ENCODE measurements around the gene OPTN. TPM values are rescaled to one million over a fixed set of nuclear protein-coding genes. Genes with fewer than 3 reads are reported as not detected.
"Not testable (repeated sequence)": the region's sequence is repeated elsewhere in the genome, so short reads cannot be mapped to it uniquely, and the experiment has no call there.

Gene OPTN
- total RNA-seq, 1 donor from 2014 or later, result 53.4 TPM

DNA sequence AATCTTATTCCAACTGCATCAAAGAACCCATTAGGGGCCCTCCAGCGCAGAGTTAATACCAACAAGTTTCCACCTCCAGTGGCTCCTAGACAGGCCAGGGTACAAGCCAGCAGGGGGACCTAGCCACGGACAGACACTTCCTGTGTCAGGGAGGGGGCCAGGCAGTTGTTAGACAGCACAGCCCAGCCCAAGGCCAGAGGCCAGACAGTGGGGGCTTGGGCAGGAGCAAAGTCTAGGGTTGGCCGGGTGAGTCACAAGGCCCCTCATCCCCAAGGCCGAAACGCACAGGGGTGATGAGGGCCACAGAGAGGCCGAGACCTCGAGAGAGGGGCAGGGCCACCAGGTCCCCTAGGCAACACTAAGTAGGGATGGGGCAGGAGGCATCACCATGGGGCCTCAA lies 19.3 kb upstream of the OPTN start:
- Histone ChIP-seq H3K36me3 (no peaks in the 10 kb centered on the region), H3K27ac (no peak overlapping the region), H3K4me1 (no peaks in the 10 kb centered on the region), H3K9me3 (peaks cover 40% of the 10 kb centered on the region), H3K27me3 (ENCODE audit: low read depth) (no peaks in the 10 kb centered on the region), H3K4me3 (no peak overlapping the region)
- no peak for ATAC-seq
- no peak for DNase-seq
- intact Hi-C loops (cut with DNase I), result no loop called here
- TF ChIP-seq, protein P1, sequence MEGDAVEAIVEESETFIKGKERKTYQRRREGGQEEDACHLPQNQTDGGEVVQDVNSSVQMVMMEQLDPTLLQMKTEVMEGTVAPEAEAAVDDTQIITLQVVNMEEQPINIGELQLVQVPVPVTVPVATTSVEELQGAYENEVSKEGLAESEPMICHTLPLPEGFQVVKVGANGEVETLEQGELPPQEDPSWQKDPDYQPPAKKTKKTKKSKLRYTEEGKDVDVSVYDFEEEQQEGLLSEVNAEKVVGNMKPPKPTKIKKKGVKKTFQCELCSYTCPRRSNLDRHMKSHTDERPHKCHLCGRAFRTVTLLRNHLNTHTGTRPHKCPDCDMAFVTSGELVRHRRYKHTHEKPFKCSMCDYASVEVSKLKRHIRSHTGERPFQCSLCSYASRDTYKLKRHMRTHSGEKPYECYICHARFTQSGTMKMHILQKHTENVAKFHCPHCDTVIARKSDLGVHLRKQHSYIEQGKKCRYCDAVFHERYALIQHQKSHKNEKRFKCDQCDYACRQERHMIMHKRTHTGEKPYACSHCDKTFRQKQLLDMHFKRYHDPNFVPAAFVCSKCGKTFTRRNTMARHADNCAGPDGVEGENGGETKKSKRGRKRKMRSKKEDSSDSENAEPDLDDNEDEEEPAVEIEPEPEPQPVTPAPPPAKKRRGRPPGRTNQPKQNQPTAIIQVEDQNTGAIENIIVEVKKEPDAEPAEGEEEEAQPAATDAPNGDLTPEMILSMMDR (IDR thresholded peaks at IDR 0.05), result no peak

DNA sequence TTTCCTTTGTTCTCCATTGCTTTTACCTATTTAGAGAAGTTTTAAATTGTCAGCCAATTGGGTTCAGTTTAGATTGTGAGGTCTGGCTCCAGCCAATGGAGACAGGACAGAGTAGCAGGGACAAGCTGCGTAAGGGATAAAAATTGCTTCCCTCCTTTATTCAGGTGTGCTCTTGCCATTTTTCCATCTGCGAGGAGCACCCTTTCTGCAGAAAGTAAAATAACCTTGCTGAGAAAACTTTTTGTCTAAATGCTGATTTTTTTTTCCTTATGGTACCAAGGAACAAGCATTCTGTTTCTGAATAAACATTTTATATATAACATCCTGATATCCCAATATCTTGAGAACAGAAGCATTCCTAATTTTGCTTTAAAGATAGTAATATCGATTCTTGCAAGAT lies 16.3 kb upstream of the OPTN start:
- H3K4me3 ChIP-seq; ATAC-seq; H3K36me3 ChIP-seq; intact Hi-C loops (cut with DNase I); H3K4me1 ChIP-seq; DNase-seq; H3K27ac ChIP-seq; H3K27me3 ChIP-seq (ENCODE audit: low read depth): not testable (repeated sequence)
- H3K9me3 ChIP-seq, result peaks cover 39% of the 10 kb centered on the region

DNA sequence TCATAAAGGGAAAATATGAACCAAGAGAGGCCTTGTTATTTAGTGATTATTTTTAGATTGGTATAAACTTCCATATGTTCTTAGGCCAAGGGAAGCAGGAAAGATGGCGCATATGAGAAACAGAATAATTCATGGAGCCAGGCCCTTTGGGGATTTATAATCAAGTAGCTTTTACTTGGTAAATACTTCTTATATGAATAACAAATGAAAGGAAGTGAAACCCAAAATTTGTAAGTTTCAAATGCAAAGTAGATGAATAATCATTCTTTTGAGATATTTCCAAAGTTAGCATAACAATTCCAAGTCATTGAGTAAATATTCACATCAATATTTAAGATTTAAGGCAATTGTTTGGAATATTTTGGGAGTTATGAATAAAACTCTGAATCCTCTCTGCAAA lies 13.9 kb upstream of the OPTN start:
- DNase-seq (no peak), ATAC-seq (no peak)
- H3K4me1 ChIP-seq, result no peaks in the 10 kb centered on the region
- H3K27ac ChIP-seq, result no peak overlapping the region
- peaks cover 25% of the 10 kb centered on the region for H3K9me3 ChIP-seq
- no peak overlapping the region for H3K4me3 ChIP-seq
- H3K27me3 ChIP-seq (ENCODE audit: low read depth), result no peaks in the 10 kb centered on the region
- intact Hi-C loops (cut with DNase I), result no loop called here
- TF ChIP-seq, protein P1 (IDR thresholded peaks at IDR 0.05), result no peak
- H3K36me3 ChIP-seq, result no peaks in the 10 kb centered on the region

DNA sequence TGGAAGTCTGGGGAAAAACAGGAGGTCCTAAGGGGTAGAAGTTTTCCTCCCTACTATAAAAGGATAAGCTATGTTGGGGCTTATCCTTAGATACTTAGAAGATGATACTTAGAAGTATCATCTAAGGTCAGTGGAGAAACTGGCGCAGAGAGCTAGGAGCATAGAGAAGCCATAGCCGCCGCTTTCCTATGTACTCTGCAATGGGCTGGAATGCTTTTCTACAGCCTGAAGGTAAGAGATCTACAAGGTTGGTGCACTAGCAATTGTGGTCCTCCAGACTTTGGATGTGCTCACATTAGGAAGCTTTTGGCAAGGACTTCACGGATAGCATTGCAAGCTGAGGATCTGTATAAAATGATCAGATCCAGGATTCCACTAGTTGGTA lies 12.4 kb upstream of the OPTN start:
- DNase-seq, result no peak
- TF ChIP-seq, protein P1 (IDR thresholded peaks at IDR 0.05), result no peak
- H3K9me3 ChIP-seq, result peaks cover 22% of the 10 kb centered on the region
- no peaks in the 10 kb centered on the region for H3K36me3 ChIP-seq
- H3K27me3 ChIP-seq (ENCODE audit: low read depth), result no peaks in the 10 kb centered on the region
- ATAC-seq, result no peak
- no peak overlapping the region for H3K27ac ChIP-seq
- intact Hi-C loops (cut with DNase I), result no loop called here
- no peak overlapping the region for H3K4me3 ChIP-seq
- H3K4me1 ChIP-seq, result no peaks in the 10 kb centered on the region

DNA sequence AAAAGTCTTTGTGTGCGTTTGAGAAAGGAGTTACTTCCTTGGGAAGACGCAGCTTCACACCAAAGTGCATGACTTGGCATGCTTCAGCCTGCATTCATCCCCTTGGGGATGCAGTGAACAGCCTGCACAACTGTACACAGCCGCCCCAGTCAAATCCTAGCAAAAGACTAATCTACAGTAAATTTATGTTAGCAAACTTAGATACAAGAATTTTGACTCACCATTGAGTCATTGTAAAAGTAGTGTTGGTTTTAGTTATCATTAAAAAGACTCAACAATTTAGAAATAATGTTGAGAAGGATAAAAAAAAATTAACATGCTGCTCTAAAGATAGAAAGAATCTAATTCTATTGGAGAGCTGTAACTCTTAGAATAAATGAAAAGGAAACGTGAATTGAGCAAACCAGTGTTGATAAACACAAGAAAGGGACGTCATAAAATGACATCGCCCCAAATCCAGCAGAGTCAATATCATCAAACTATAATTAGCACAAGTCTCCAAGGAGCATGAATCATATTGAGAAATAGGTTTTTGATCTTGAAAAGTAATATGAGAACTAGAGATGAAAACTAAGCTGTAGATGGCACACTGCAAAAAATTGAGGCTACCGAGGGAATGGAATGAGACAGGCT lies 11.9 kb upstream of the OPTN start:
- intact Hi-C loops (cut with DNase I), result no loop called here
- Histone ChIP-seq H3K27ac (no peak overlapping the region), H3K36me3 (no peaks in the 10 kb centered on the region), H3K4me3 (no peak overlapping the region), H3K4me1 (no peaks in the 10 kb centered on the region), H3K9me3 (peaks cover 17% of the 10 kb centered on the region), H3K27me3 (ENCODE audit: low read depth) (no peaks in the 10 kb centered on the region)
- DNase-seq (no peak), ATAC-seq (no peak)
- TF ChIP-seq, protein P1 (IDR thresholded peaks at IDR 0.05), result no peak

DNA sequence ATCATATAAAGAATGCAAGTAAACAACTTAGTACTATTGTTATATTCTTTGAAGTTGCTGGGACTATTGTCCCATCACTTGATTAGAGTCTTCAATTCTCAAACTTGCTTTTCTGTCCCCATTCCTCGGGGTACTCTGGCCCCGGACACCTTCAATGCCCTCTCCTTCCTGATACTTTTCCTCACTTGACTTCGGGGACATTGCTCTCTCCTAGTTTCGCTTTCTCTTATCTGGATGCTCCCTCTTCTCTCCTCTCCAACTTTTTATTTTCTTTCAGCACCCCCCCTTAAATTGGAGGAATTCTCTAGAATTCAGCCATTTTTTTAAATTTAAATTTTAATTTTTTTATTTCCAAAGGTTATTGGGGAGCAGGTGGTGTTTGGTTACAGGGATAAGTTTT lies 10.6 kb upstream of the OPTN start:
- ATAC-seq (no peak), DNase-seq (no peak)
- H3K27me3 ChIP-seq (ENCODE audit: low read depth), result no peaks in the 10 kb centered on the region
- H3K27ac ChIP-seq, result no peak overlapping the region
- TF ChIP-seq, protein P1 (IDR thresholded peaks at IDR 0.05), result no peak
- H3K9me3 ChIP-seq, result peaks cover 4% of the 10 kb centered on the region
- no peaks in the 10 kb centered on the region for H3K36me3 ChIP-seq
- H3K4me1 ChIP-seq, result no peaks in the 10 kb centered on the region
- intact Hi-C loops (cut with DNase I), result no loop called here
- H3K4me3 ChIP-seq, result no peak overlapping the region
